Keratinocyte (primary cell): Measurements from ENCODE around the gene SPON1. TPM values are rescaled to one million over a fixed set of nuclear protein-coding genes. Genes with fewer than 3 reads are reported as not detected.
"Not testable (repeated sequence)": the region's sequence is repeated elsewhere in the genome, so short reads cannot be mapped to it uniquely, and the experiment has no call there.

ENCODE experiments used
- DNase-seq: peaks from one replicate; pipeline ENCODE4 v3.0.0-alpha.2; 2011; ENCODE audit warnings: low read depth, missing footprints, low spot score
- FAIRE-seq: peaks from 2 replicates; lab custom pipeline; 2011; peaks lifted over from hg19 to GRCh38; lab: Jason Lieb, UNC
- H2AFZ ChIP-seq: 2 replicates; pipeline ENCODE4 v1.6.0; 2012; ENCODE audit warnings: low read length, control low read depth, inconsistent platforms; ENCODE audit not compliant: control insufficient read depth
- H3K27ac ChIP-seq: 2 replicates; pipeline ENCODE4 v1.5.1; 2011; ENCODE audit warnings: low read length; ENCODE audit not compliant: control insufficient read depth, insufficient read depth
- H3K27me3 ChIP-seq: 3 replicates; pipeline ENCODE4 v1.6.0; 2011; ENCODE audit warnings: low read length; ENCODE audit not compliant: control insufficient read depth, insufficient read depth; ENCODE audit errors: extremely low read depth
- H3K36me3 ChIP-seq, 2 experiments: 2 replicates in 1 of 2; 3 replicates in 1 of 2; pipeline ENCODE4 v1.5.1; 2011; ENCODE audit warnings: low read length in 2 of 2, mild to moderate bottlenecking in 1 of 2; ENCODE audit not compliant: control insufficient read depth in 2 of 2, insufficient read depth in 2 of 2; ENCODE audit errors: extremely low read depth in 1 of 2
- H3K4me1 ChIP-seq: 3 replicates; pipeline ENCODE4 v1.5.1; 2011; ENCODE audit warnings: low read length; ENCODE audit not compliant: control insufficient read depth, insufficient read depth; ENCODE audit errors: extremely low read depth
- H3K4me2 ChIP-seq: 3 replicates; pipeline ENCODE4 v1.6.0; 2011; ENCODE audit warnings: low read depth, low read length; ENCODE audit not compliant: control insufficient read depth, insufficient read depth; ENCODE audit errors: extremely low read depth
- H3K4me3 ChIP-seq, 3 experiments: fragments of 200-600 bp in 1 of 3; sonication (generic) in 1 of 3; 2 replicates in 2 of 3; 3 replicates in 1 of 3; pipeline ENCODE4 v1.5.1; 2011 to 2016; ENCODE audit warnings: low read length in 3 of 3, mild to moderate bottlenecking in 3 of 3, control low read depth in 2 of 3, inconsistent platforms in 1 of 3, low read depth in 1 of 3, mixed read lengths in 1 of 3, mixed run types in 1 of 3, moderate library complexity in 1 of 3; ENCODE audit not compliant: control insufficient read depth in 2 of 3, insufficient read depth in 2 of 3; ENCODE audit errors: extremely low read depth in 1 of 3
- H3K79me2 ChIP-seq: 2 replicates; pipeline ENCODE4 v1.6.0; 2012; ENCODE audit warnings: low read length; ENCODE audit not compliant: control insufficient read depth, insufficient read depth
- H3K9ac ChIP-seq: 3 replicates; pipeline ENCODE4 v1.6.0; 2011; ENCODE audit warnings: low read length; ENCODE audit not compliant: control insufficient read depth, insufficient read depth; ENCODE audit errors: extremely low read depth
- H3K9me1 ChIP-seq: 3 replicates; pipeline ENCODE4 v1.6.0; 2011; ENCODE audit warnings: low read length; ENCODE audit not compliant: control insufficient read depth, insufficient read depth; ENCODE audit errors: extremely low read depth
- H3K9me3 ChIP-seq: 2 replicates; pipeline ENCODE4 v1.5.1; 2012; ENCODE audit warnings: low read depth, low read length; ENCODE audit not compliant: control insufficient read depth
- H4K20me1 ChIP-seq: 3 replicates; pipeline ENCODE4 v1.6.0; 2011; ENCODE audit warnings: low read length; ENCODE audit not compliant: control insufficient read depth, insufficient read depth; ENCODE audit errors: extremely low read depth
- EZH2 ChIP-seq: IDR thresholded peaks from one replicate; pipeline ENCODE4 v1.6.1; 2012; ENCODE audit warnings: inconsistent platforms, mild to moderate bottlenecking, low read length, moderate library complexity
- dilution Hi-C: fragments of 300-500 bp; cut with MboI; formaldehyde crosslinking; loops from one replicate; pipeline ENCODE4 v1.7.0; 2020; ENCODE audit warnings: low sequenced_read_pairs; ENCODE audit not compliant: extremely low pct_ligation_motif_present
- polyA plus RNA-seq, 5 experiments: library from polyadenylated mRNA; depleted of rRNA in 3 of 5; stranded (reverse) in 3 of 5; stranded (forward) in 1 of 5; unstranded in 1 of 5; fragments of >200 nt; gene quantifications; 1 replicate in 1 of 5; 2 replicates in 3 of 5; 3 replicates in 1 of 5; pipeline versions ENCODE4 v1.2.1 to v1.2.3, GENCODE V29; 2011 to 2012; ENCODE audit warnings: missing spikeins in 2 of 5, low read depth in 1 of 5, low replicate concordance in 1 of 5
- TF ChIP-seq, protein P1 (sequence below), 3 experiments: IDR thresholded peaks in 1 of 3; conservative IDR thresholded peaks in 1 of 3; optimal IDR thresholded peaks in 1 of 3; 2 replicates in 2 of 3; 3 replicates in 1 of 3; pipeline versions ENCODE3 to v1.5.1; 2011; ENCODE audit warnings: low read length in 3 of 3, mild to moderate bottlenecking in 3 of 3, moderate library complexity in 2 of 3, control low read depth in 1 of 3, inconsistent platforms in 1 of 3; ENCODE audit not compliant: insufficient read depth in 2 of 3; ENCODE audit errors: extremely low read depth in 1 of 3

SPON1 gene
- polyA plus RNA-seq, 1 donor (not counting 4 experiments of a cell fraction or from before 2014, with no cell fraction given): not detected

DNA sequence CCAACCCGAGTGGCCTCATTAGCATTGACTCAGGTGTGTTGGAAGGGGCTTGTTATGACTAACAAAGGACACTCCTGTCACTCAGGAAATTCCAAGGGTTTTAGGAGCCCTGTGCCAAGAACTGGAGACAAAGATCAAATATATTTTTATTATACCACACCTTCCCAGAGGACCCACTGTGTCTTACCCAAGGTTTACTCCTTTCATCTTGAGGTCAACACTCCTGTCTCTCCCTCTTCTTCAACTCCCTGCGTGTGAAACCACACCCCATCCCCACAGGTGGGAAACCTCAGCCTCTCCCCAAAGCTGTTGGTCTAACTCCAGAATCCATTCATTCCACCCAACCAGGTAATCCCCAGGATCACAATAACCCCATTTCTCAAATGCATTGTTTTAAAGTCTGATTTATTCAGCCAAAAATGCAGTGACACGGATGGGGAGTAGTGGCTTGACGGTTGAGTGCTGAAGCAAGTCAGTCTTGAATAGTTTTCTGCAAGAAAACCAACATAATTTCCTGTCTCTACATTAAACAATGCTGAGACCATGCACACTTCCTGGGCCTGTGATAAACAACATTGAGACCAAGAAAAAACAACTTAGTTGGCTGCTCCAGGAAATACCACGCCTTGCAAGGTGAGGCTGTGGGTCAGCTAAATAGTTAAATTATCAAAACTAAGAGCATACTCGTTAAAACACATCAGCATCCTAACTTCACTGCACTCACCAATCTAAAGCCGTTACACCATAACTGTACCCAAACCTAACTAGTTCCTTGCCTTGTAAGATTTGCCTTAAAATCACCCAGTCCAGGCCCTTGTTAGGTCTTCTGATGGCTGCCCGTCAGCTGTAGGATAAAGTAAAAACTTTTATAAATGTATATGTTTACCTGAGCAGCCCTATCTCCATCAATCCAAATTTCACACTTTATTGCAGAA lies 38.5 kb upstream of the SPON1 start:
- Histone ChIP-seq H3K27me3 (peaks cover 4% of the 10 kb centered on the region), H3K9ac (no peak overlapping the region), H3K79me2 (no peaks in the 10 kb centered on the region), H3K9me1 (no peaks in the 10 kb centered on the region), H3K9me3 (no peaks in the 10 kb centered on the region), H3K4me1 (peaks cover 18% of the 10 kb centered on the region), H3K4me3 (no peak overlapping the region), H2AFZ (no peak overlapping the region), H4K20me1 (no peaks in the 10 kb centered on the region), H3K4me2 (peak overlapping the region; percentile 12), H3K27ac (no peak overlapping the region), H3K36me3 (no peaks in the 10 kb centered on the region)
- dilution Hi-C loops: no loop called here
- no peak for DNase-seq
- TF ChIP-seq, protein P1, sequence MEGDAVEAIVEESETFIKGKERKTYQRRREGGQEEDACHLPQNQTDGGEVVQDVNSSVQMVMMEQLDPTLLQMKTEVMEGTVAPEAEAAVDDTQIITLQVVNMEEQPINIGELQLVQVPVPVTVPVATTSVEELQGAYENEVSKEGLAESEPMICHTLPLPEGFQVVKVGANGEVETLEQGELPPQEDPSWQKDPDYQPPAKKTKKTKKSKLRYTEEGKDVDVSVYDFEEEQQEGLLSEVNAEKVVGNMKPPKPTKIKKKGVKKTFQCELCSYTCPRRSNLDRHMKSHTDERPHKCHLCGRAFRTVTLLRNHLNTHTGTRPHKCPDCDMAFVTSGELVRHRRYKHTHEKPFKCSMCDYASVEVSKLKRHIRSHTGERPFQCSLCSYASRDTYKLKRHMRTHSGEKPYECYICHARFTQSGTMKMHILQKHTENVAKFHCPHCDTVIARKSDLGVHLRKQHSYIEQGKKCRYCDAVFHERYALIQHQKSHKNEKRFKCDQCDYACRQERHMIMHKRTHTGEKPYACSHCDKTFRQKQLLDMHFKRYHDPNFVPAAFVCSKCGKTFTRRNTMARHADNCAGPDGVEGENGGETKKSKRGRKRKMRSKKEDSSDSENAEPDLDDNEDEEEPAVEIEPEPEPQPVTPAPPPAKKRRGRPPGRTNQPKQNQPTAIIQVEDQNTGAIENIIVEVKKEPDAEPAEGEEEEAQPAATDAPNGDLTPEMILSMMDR (optimal IDR thresholded peaks at IDR 0.05 in 1 of 3, IDR thresholded peaks at IDR 0.05 in 1 of 3, conservative IDR thresholded peaks at IDR 0.05 in 1 of 3; ENCODE audit: extremely low read depth in 1 of 3, insufficient read depth in 2 of 3, low read length in 3 of 3): no peak
- no peak for TF ChIP-seq EZH2
- FAIRE-seq: no peak

DNA sequence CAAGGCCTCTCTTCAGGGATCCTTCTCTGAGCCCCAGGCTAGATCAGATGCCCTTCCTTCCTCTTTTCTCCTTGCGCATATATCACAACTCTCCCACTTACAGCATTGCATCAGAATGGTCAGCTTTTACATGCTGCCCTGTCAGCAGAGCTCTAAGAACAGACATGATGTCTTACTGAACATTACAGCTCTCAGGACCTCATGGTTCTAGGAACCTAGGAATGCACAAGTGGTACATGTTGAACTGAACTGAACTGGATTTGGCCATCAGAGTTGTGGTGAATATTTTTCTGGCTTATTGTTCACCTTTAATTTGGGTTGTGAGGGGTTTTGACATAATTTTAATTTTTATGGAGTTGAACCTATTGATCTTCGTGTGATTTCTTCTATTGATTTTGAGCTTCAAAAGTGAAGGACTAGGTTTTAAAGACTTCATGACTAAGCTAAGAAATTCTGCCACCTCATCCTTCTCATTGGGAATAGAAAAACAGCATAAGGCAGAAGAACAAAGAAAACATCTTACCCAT lies 37.7 kb upstream of the SPON1 start:
- DNase-seq (no peak), FAIRE-seq (peak; percentile 64)
- TF ChIP-seq, protein P1 (optimal IDR thresholded peaks at IDR 0.05 in 1 of 3, IDR thresholded peaks at IDR 0.05 in 1 of 3, conservative IDR thresholded peaks at IDR 0.05 in 1 of 3; ENCODE audit: extremely low read depth in 1 of 3, insufficient read depth in 2 of 3, low read length in 3 of 3): no peak
- TF ChIP-seq EZH2: no peak
- H3K4me3 ChIP-seq: no peak overlapping the region
- no peaks in the 10 kb centered on the region for H3K9me3 ChIP-seq
- peaks cover 21% of the 10 kb centered on the region for H3K4me1 ChIP-seq
- H3K4me2 ChIP-seq: no peak overlapping the region
- H3K27ac ChIP-seq: no peak overlapping the region
- H3K9me1 ChIP-seq: no peaks in the 10 kb centered on the region
- no peak overlapping the region for H2AFZ ChIP-seq
- H4K20me1 ChIP-seq: no peaks in the 10 kb centered on the region
- H3K79me2 ChIP-seq: no peaks in the 10 kb centered on the region
- dilution Hi-C loops: no loop called here
- no peak overlapping the region for H3K9ac ChIP-seq
- H3K36me3 ChIP-seq: no peaks in the 10 kb centered on the region
- H3K27me3 ChIP-seq: peaks cover 4% of the 10 kb centered on the region

DNA sequence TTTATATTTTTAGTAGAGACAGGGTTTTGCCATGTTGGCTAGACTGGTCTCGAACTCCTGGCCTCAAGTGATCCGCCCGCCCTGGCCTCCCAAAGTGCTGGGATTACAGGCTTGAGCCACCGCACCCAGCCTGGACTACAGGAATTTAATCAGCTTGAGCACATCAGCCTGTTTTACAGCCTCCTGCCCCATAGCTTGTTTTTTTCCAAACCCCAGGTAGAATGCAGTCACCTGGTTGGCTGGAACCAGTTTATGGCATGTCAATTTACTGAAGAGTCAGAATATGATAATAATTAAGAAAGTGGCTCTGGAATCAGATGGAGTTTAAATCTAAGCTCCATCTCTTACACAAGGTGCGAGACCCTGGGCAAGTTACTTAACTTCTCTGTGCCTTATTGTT lies 36.2 kb upstream of the SPON1 start:
- H3K27ac ChIP-seq, H3K9ac ChIP-seq, H4K20me1 ChIP-seq, H3K4me3 ChIP-seq, H3K27me3 ChIP-seq, DNase-seq, H3K9me3 ChIP-seq, H3K79me2 ChIP-seq, dilution Hi-C loops, H3K9me1 ChIP-seq, H3K36me3 ChIP-seq, H3K4me2 ChIP-seq, H2AFZ ChIP-seq, FAIRE-seq: not testable (repeated sequence)
- H3K4me1 ChIP-seq: peaks cover 21% of the 10 kb centered on the region
